GM12892 (cell line): ENCODE data around the gene ACP4.
A peak's percentile ranks its signal among the peaks of the same experiment; 100 is the strongest.

Source experiments
- POLR2A ChIP-seq: IDR thresholded peaks from 2 replicates; pipeline ENCODE4 v1.6.1; 2011; ENCODE audit warnings: low read depth, low read length, control low read depth
- POLR2AphosphoS5 ChIP-seq: IDR thresholded peaks from 2 replicates; pipeline ENCODE4 v1.6.1; 2011; ENCODE audit warnings: low read depth, low read length, control low read depth
- TAF1 ChIP-seq: IDR thresholded peaks from 2 replicates; pipeline ENCODE4 v1.6.1; 2011; ENCODE audit warnings: low read depth, mild to moderate bottlenecking, control low read depth, low read length, borderline replicate concordance

- TF ChIP-seq POLR2A = peak; percentile 37
- no peak; the same call in 1 of the 2 replicates for TF ChIP-seq POLR2AphosphoS5
- TF ChIP-seq TAF1 = no peak
Observed at GRCh38 chr19:50795664-50796073, 5.5 kb downstream of the ACP4 start.
